H1 (cell line): Measurements from ENCODE around the gene MFGE8. TPM values are rescaled to one million over a fixed set of nuclear protein-coding genes. Genes with fewer than 3 reads are reported as not detected.

Source experiments
- CTCF ChIA-PET: fragments of 300-600 bp; sonication (Branson Sonifier 250); formaldehyde crosslinking; loops from one replicate; lab custom pipeline; 2021; ENCODE audit not compliant: partially characterized antibody; lab: Charles Lee
- POLR2A ChIA-PET: fragments of 300-600 bp; sonication (Branson Sonifier 250); formaldehyde crosslinking; loops from one replicate; lab custom pipeline; 2021; ENCODE audit warnings: inconsistent platforms; ENCODE audit not compliant: partially characterized antibody; lab: Charles Lee
- DNase-seq, 2 experiments: peaks; one replicate each; pipeline versions ENCODE4 v3.0.0 to v3.0.0-alpha.2; 2010 to 2022; ENCODE audit warnings: low spot score in 2 of 2, low read depth in 1 of 2, mixed read lengths in 1 of 2
- FAIRE-seq: peaks from 2 replicates; lab custom pipeline; 2011; peaks lifted over from hg19 to GRCh38; lab: Jason Lieb, UNC
- H2AFZ ChIP-seq: 2 replicates; pipeline ENCODE4 v1.8.1; 2012; ENCODE audit warnings: low read length, inconsistent platforms
- H2AK5ac ChIP-seq: 2 replicates; pipeline ENCODE4 v1.6.1; 2013; ENCODE audit warnings: low read depth, low read length
- H2BK120ac ChIP-seq: replicated peaks from 2 replicates; pipeline ENCODE3; 2013; ENCODE audit warnings: low read depth, low read length, inconsistent platforms
- H2BK12ac ChIP-seq: 2 replicates; pipeline ENCODE4 v1.6.1; 2013; ENCODE audit warnings: low read depth, low read length
- H2BK15ac ChIP-seq: 2 replicates; pipeline ENCODE4 v1.6.1; 2013; ENCODE audit warnings: low read length
- H2BK20ac ChIP-seq: 2 replicates; pipeline ENCODE4 v1.6.1; 2013; ENCODE audit warnings: low read length
- H2BK5ac ChIP-seq: 2 replicates; pipeline ENCODE4 v1.6.1; 2013; ENCODE audit warnings: low read depth, low read length
- H3K14ac ChIP-seq: 2 replicates; pipeline ENCODE4 v1.6.1; 2013; ENCODE audit warnings: inconsistent platforms; ENCODE audit not compliant: insufficient read length
- H3K18ac ChIP-seq: 2 replicates; pipeline ENCODE4 v1.6.1; 2013; ENCODE audit warnings: low read length; ENCODE audit errors: extremely low read depth
- H3K23ac ChIP-seq: 2 replicates; pipeline ENCODE4 v1.6.1; 2013; ENCODE audit warnings: inconsistent platforms; ENCODE audit not compliant: insufficient read length
- H3K23me2 ChIP-seq: 2 replicates; pipeline ENCODE4 v1.6.1; 2013; ENCODE audit warnings: low read depth, low read length
- H3K27ac ChIP-seq: 2 replicates; pipeline ENCODE4 v1.6.1; 2011; ENCODE audit warnings: low read depth, low read length, inconsistent platforms
- H3K27me3 ChIP-seq, 4 experiments: replicated peaks in 1 of 4; 1 replicate in 1 of 4; 2 replicates in 3 of 4; pipeline versions ENCODE4 v1.6.1 to v1.8.1; 2011 to 2013; ENCODE audit warnings: low read length in 3 of 4, mild to moderate bottlenecking in 3 of 4, inconsistent platforms in 2 of 4, mixed read lengths in 2 of 4, moderate library complexity in 1 of 4; ENCODE audit not compliant: control insufficient read depth in 3 of 4, insufficient read depth in 3 of 4; ENCODE audit errors: extremely low read depth in 1 of 4
- H3K36me3 ChIP-seq, 4 experiments: 2 replicates each; pipeline versions ENCODE4 v1.6.1 to v1.8.1; 2011 to 2013; ENCODE audit warnings: mild to moderate bottlenecking in 4 of 4, low read length in 3 of 4, moderate library complexity in 2 of 4, control low read depth in 1 of 4, inconsistent platforms in 1 of 4; ENCODE audit not compliant: insufficient read depth in 4 of 4, control insufficient read depth in 2 of 4
- H3K4ac ChIP-seq: replicated peaks from 2 replicates; pipeline ENCODE3; 2013; ENCODE audit warnings: low read length, low read depth, mixed read lengths, inconsistent platforms; ENCODE audit not compliant: insufficient read length
- H3K4me1 ChIP-seq, 4 experiments: replicated peaks in 1 of 4; 1 replicate in 1 of 4; 2 replicates in 3 of 4; pipeline versions ENCODE4 v1.6.1 to v1.8.1; 2011 to 2013; ENCODE audit warnings: low read length in 3 of 4, inconsistent platforms in 2 of 4, mixed read lengths in 1 of 4; ENCODE audit not compliant: insufficient read depth in 4 of 4, control insufficient read depth in 3 of 4
- H3K4me2 ChIP-seq, 2 experiments: 2 replicates each; pipeline versions ENCODE4 v1.6.1 to v1.8.1; 2011 to 2013; ENCODE audit warnings: low read depth in 2 of 2, low read length in 2 of 2, control low read depth in 1 of 2, inconsistent platforms in 1 of 2, mild to moderate bottlenecking in 1 of 2; ENCODE audit not compliant: insufficient read depth in 1 of 2
- H3K4me3 ChIP-seq, 4 experiments: fragments of 200-600, 300-600 bp in 1 of 4; sonication (generic), shearing (Covaris generic), sonication (Bioruptor Twin) in 1 of 4; 2 replicates each; pipeline versions ENCODE4 v1.5.1 to v1.8.1; 2011 to 2016; ENCODE audit warnings: low read length in 4 of 4, low read depth in 3 of 4, control low read depth in 2 of 4, inconsistent platforms in 2 of 4, mild to moderate bottlenecking in 2 of 4, mixed read lengths in 1 of 4, moderate library complexity in 1 of 4; ENCODE audit not compliant: insufficient read depth in 2 of 4; ENCODE audit errors: extremely low read depth in 1 of 4
- H3K56ac ChIP-seq: replicated peaks from 2 replicates; pipeline ENCODE3; 2013; ENCODE audit warnings: low read depth, mild to moderate bottlenecking, mixed read lengths, low read length, inconsistent platforms; ENCODE audit not compliant: insufficient read length
- H3K79me1 ChIP-seq: 2 replicates; pipeline ENCODE4 v1.6.1; 2013; ENCODE audit warnings: low read depth, low read length, control low read depth
- H3K79me2 ChIP-seq, 2 experiments: 2 replicates each; pipeline versions ENCODE4 v1.6.1 to v1.8.1; 2012 to 2013; ENCODE audit warnings: low read length in 2 of 2, mild to moderate bottlenecking in 2 of 2, inconsistent platforms in 1 of 2; ENCODE audit not compliant: insufficient read depth in 2 of 2, control insufficient read depth in 1 of 2
- H3K9ac ChIP-seq, 4 experiments: replicated peaks in 1 of 4; 1 replicate in 1 of 4; 2 replicates in 3 of 4; pipeline versions ENCODE4 v1.6.1 to v1.8.1; 2011 to 2013; ENCODE audit warnings: low read depth in 3 of 4, low read length in 3 of 4, control low read depth in 2 of 4, mild to moderate bottlenecking in 2 of 4, moderate library complexity in 2 of 4, inconsistent platforms in 1 of 4; ENCODE audit errors: extremely low read depth in 1 of 4
- H3K9me3 ChIP-seq, 2 experiments: 2 replicates each; pipeline versions ENCODE4 v1.6.1 to v1.8.1; 2012 to 2013; ENCODE audit warnings: mild to moderate bottlenecking in 2 of 2, moderate library complexity in 2 of 2, control low read depth in 1 of 2, inconsistent platforms in 1 of 2, low read depth in 1 of 2, low read length in 1 of 2, mixed read lengths in 1 of 2; ENCODE audit not compliant: insufficient read depth in 2 of 2
- H4K20me1 ChIP-seq, 2 experiments: replicated peaks in 1 of 2; 2 replicates each; pipeline versions ENCODE3 to v1.8.1; 2011 to 2013; ENCODE audit warnings: inconsistent platforms in 2 of 2, low read length in 2 of 2, mild to moderate bottlenecking in 1 of 2; ENCODE audit not compliant: insufficient read depth in 2 of 2, control insufficient read depth in 1 of 2
- H4K5ac ChIP-seq: 2 replicates; pipeline ENCODE4 v1.6.1; 2013; ENCODE audit warnings: low read length, low read depth, mixed read lengths, inconsistent platforms; ENCODE audit not compliant: insufficient read length
- H4K8ac ChIP-seq: 2 replicates; pipeline ENCODE4 v1.8.0; 2013; ENCODE audit warnings: mild to moderate bottlenecking, moderate library complexity, low read length, inconsistent platforms; ENCODE audit not compliant: insufficient read depth; ENCODE audit errors: extremely low read depth
- H4K91ac ChIP-seq: replicated peaks from 2 replicates; pipeline ENCODE3; 2013; ENCODE audit warnings: low read length, mixed read lengths, inconsistent platforms; ENCODE audit not compliant: insufficient read length
- CBX5 ChIP-seq: fragments of 300-800, 300-1000 bp; sonication (generic); IDR thresholded peaks from 2 replicates; pipeline ENCODE4 v1.7.1; 2016; ENCODE audit warnings: antibody characterized with exemption, low read length, low read depth
- GABPA ChIP-seq: IDR thresholded peaks from 2 replicates; pipeline ENCODE4 v1.6.1; 2011; ENCODE audit warnings: mild to moderate bottlenecking, low read length, moderate library complexity, borderline replicate concordance; ENCODE audit not compliant: insufficient read depth
- HDAC2 ChIP-seq, 2 experiments: fragments of 300-600 bp in 1 of 2; sonication (generic) in 1 of 2; IDR thresholded peaks; 2 replicates each; pipeline ENCODE4 v1.6.1; 2011 to 2012; ENCODE audit warnings: low read depth in 2 of 2, low read length in 2 of 2, mild to moderate bottlenecking in 2 of 2, moderate library complexity in 2 of 2, borderline replicate concordance in 1 of 2, inconsistent platforms in 1 of 2
- PHF8 ChIP-seq: fragments of 200-600 bp; sonication (generic); conservative IDR thresholded peaks from 2 replicates; pipeline ENCODE4 v1.7.1; 2012; ENCODE audit warnings: low read depth, mild to moderate bottlenecking, inconsistent platforms, low read length, moderate library complexity
- TEAD4 ChIP-seq: IDR thresholded peaks from 2 replicates; pipeline ENCODE4 v1.6.1; 2012; ENCODE audit warnings: low read depth, low read length, inconsistent platforms, mixed read lengths
- WGBS, 2 experiments: shearing (Covaris generic) in 1 of 2; methylation state at CpG; one replicate each; pipeline versions ENCODE4 v1.1.6 to v1.1.7; 2013 to 2015; ENCODE audit warnings: low lambda C conversion rate in 2 of 2, mixed read lengths in 2 of 2, inconsistent platforms in 1 of 2, low coverage in 1 of 2, missing lambda C conversion rate in 1 of 2; ENCODE audit not compliant: insufficient replicate concordance in 2 of 2, insufficient coverage in 1 of 2, insufficient read length in 1 of 2; ENCODE audit errors: extremely low coverage in 1 of 2, missing lambda C conversion rate in 1 of 2; 5-methylcytosine and 5-hydroxymethylcytosine counted together
- polyA plus RNA-seq, 7 experiments: library from polyadenylated mRNA; depleted of rRNA in 3 of 7; stranded (reverse) in 5 of 7; unstranded in 2 of 7; fragments of >200 nt in 5 of 7; fragments of 200-250 nt in 2 of 7; gene quantifications; 1 replicate in 5 of 7; 2 replicates in 1 of 7; 4 replicates in 1 of 7; pipeline versions ENCODE4 v1.2.1 to v1.2.3, GENCODE V29; 2011 to 2013; ENCODE audit warnings: missing spikeins in 2 of 7, mixed read lengths in 2 of 7
- total RNA-seq: library from RNA; stranded (reverse); fragmentation: NEBNext Ultra II Directional; extraction: Animal tissue kit (Norgen Biotek cat#: 25700); gene quantifications from 2 replicates; pipeline ENCODE4 v1.2.1, GENCODE V29; 2021

MFGE8 gene
- total and polyA plus RNA-seq, 2 of the 8 experiments (the other 6 are each of a cell fraction or from before 2014, with no cell fraction given) = 1,237 to 2,117 TPM

GRCh38 chr15:88940110-88940675 lies 27.0 kb upstream of the MFGE8 start:
- no peaks in the 10 kb centered on the region for H4K20me1 ChIP-seq
- TF ChIP-seq GABPA (no peak), TEAD4 (no peak), HDAC2 (IDR thresholded peaks at IDR 0.05; ENCODE audit: borderline replicate concordance in 1 of 2, low read depth in 2 of 2, low read length in 2 of 2) (no peak), CBX5 (no peak), PHF8 (no peak)
- TF ChIP-seq, all 59 proteins: peak for 0
- Histone ChIP-seq H2AK5ac (no peak overlapping the region), H2BK120ac (peak overlapping the region; percentile 18), H4K5ac (no peak overlapping the region), H3K23ac (no peak overlapping the region), H2BK20ac (no peak overlapping the region), H3K79me1 (no peaks in the 10 kb centered on the region), H3K4me3 (no peak overlapping the region), H3K56ac (no peak overlapping the region), H3K23me2 (no peaks in the 10 kb centered on the region), H3K36me3 (no peaks in the 10 kb centered on the region), H2BK15ac (no peak overlapping the region), H2BK12ac (peak overlapping the region; percentile 69; the same call in 1 of the 2 replicates), H3K4me1 (peaks cover 0 to 7% (median 2%) of the 10 kb centered on the region in 4 experiments; a peak in 4 of 7 replicates), H3K27me3 (no peaks in the 10 kb centered on the region), H3K4me2 (no peak overlapping the region), H4K91ac (no peak overlapping the region), H4K8ac (no peak overlapping the region), H3K14ac (no peak overlapping the region), H3K4ac (no peak overlapping the region), H2AFZ (no peak overlapping the region), H2BK5ac (no peak overlapping the region), H3K18ac (no peak overlapping the region; the same call in 1 of the 2 replicates), H3K9ac (no peak overlapping the region), H3K27ac (no peak overlapping the region), H3K79me2 (no peaks in the 10 kb centered on the region), H3K9me3 (peaks cover 0 to 3% of the 10 kb centered on the region in 2 experiments; a peak in 3 of 4 replicates)
- WGBS, 2 experiments = 90% methylated on average over 4 of the region's 4 CpGs; no CpG with 5 or more reads in 1 of the 2 experiments
- ChIA-PET CTCF (interaction anchor here (1.2 to 4.4 kb wide), 3 partner anchors 24 to 238 kb away, joined by 3 to 21 read pairs (median 3); no protein-coding TSS in a partner anchor), POLR2A (interaction anchor here (0.8 to 1.6 kb wide), 7 partner anchors 11 to 45 kb away, joined by 3 to 12 read pairs (median 3); partner anchors contain the start of gene HAPLN3)
- DNase-seq (peak in 1 of 2 experiments; percentile 24), FAIRE-seq (no peak)
